ENCODE measurements around the gene TIMM23B. TPM values are rescaled to one million over a fixed set of nuclear protein-coding genes. Genes with fewer than 3 reads are reported as not detected.
"Not testable (repeated sequence)": the region's sequence is repeated elsewhere in the genome, so short reads cannot be mapped to it uniquely, and the experiment has no call there.

Gene TIMM23B
- total RNA-seq, 2 donors from 2014 or later = 12.4 to 29.9 TPM

- intact Hi-C loops (cut with DNase I); H3K27me3 ChIP-seq (replicated peaks; ENCODE audit: insufficient read depth); H3K9me3 ChIP-seq; H3K4me3 ChIP-seq; H3K36me3 ChIP-seq; H3K4me1 ChIP-seq (replicated peaks); H3K27ac ChIP-seq; DNase-seq (ENCODE audit: low spot score): not testable (repeated sequence)
- 69% methylated on average over 7 of the region's 7 CpGs for WGBS
Observed at GRCh38 chr10:49931959-49932728, 9.7 kb upstream of the TIMM23B start.

- H3K36me3 ChIP-seq; H3K4me1 ChIP-seq (replicated peaks); intact Hi-C loops (cut with DNase I); H3K9me3 ChIP-seq; H3K27me3 ChIP-seq (replicated peaks; ENCODE audit: insufficient read depth); DNase-seq (ENCODE audit: low spot score); H3K27ac ChIP-seq: not testable (repeated sequence)
- WGBS = under 1% methylated on average over 12 of the region's 12 CpGs
- peak overlapping the region; percentile 66 to 86 for H3K4me3 ChIP-seq
Observed at GRCh38 chr10:49942339-49942705, 469 bp downstream of the TIMM23B start.

- DNase-seq (ENCODE audit: low spot score); H3K9me3 ChIP-seq; H3K36me3 ChIP-seq; H3K4me3 ChIP-seq; H3K27ac ChIP-seq; intact Hi-C loops (cut with DNase I); H3K4me1 ChIP-seq (replicated peaks); H3K27me3 ChIP-seq (replicated peaks; ENCODE audit: insufficient read depth): not testable (repeated sequence)
- WGBS = 91% methylated on average over 2 of the region's 2 CpGs
Observed at GRCh38 chr10:49943607-49944006, 1.8 kb downstream of the TIMM23B start.

GRCh38 chr10:49948142-49948541, 6.3 kb downstream of the TIMM23B start:
- H3K36me3 ChIP-seq; DNase-seq (ENCODE audit: low spot score); intact Hi-C loops (cut with DNase I); H3K4me1 ChIP-seq (replicated peaks); H3K9me3 ChIP-seq; H3K4me3 ChIP-seq; H3K27ac ChIP-seq; H3K27me3 ChIP-seq (replicated peaks; ENCODE audit: insufficient read depth): not testable (repeated sequence)
- WGBS = 96% methylated on average over 1 of the region's 2 CpGs

GRCh38 chr10:49948737-49949136, 6.9 kb downstream of the TIMM23B start:
- H3K4me3 ChIP-seq; H3K9me3 ChIP-seq; H3K4me1 ChIP-seq (replicated peaks); intact Hi-C loops (cut with DNase I); H3K36me3 ChIP-seq; DNase-seq (ENCODE audit: low spot score); H3K27me3 ChIP-seq (replicated peaks; ENCODE audit: insufficient read depth); H3K27ac ChIP-seq: not testable (repeated sequence)
- 96% methylated on average over 2 of the region's 2 CpGs for WGBS

GRCh38 chr10:49952006-49952405, 10.2 kb downstream of the TIMM23B start:
- H3K4me3 ChIP-seq; H3K9me3 ChIP-seq; H3K27ac ChIP-seq; DNase-seq (ENCODE audit: low spot score); H3K4me1 ChIP-seq (replicated peaks); intact Hi-C loops (cut with DNase I); H3K27me3 ChIP-seq (replicated peaks; ENCODE audit: insufficient read depth); H3K36me3 ChIP-seq: not testable (repeated sequence)
- 60% methylated on average over 3 of the region's 3 CpGs for WGBS

- DNase-seq (ENCODE audit: low spot score); H3K4me1 ChIP-seq (replicated peaks); H3K9me3 ChIP-seq; intact Hi-C loops (cut with DNase I); H3K27ac ChIP-seq; H3K27me3 ChIP-seq (replicated peaks; ENCODE audit: insufficient read depth); H3K4me3 ChIP-seq; H3K36me3 ChIP-seq: not testable (repeated sequence)
- 72% methylated on average over 3 of the region's 3 CpGs for WGBS
Observed at GRCh38 chr10:49953122-49953521, 11.3 kb downstream of the TIMM23B start.

GRCh38 chr10:49970331-49970857, 28.5 kb downstream of the TIMM23B start:
- H3K4me1 ChIP-seq (replicated peaks); intact Hi-C loops (cut with DNase I); H3K9me3 ChIP-seq; DNase-seq (ENCODE audit: low spot score); H3K36me3 ChIP-seq; H3K4me3 ChIP-seq; H3K27ac ChIP-seq; H3K27me3 ChIP-seq (replicated peaks; ENCODE audit: insufficient read depth): not testable (repeated sequence)
- 98% methylated on average over 18 of the region's 37 CpGs for WGBS

GRCh38 chr10:49971466-49971865, 29.6 kb downstream of the TIMM23B start:
- H3K4me3 ChIP-seq; H3K27me3 ChIP-seq (replicated peaks; ENCODE audit: insufficient read depth); H3K27ac ChIP-seq; H3K9me3 ChIP-seq; intact Hi-C loops (cut with DNase I); H3K36me3 ChIP-seq; H3K4me1 ChIP-seq (replicated peaks); DNase-seq (ENCODE audit: low spot score): not testable (repeated sequence)
- 62% methylated on average over 2 of the region's 2 CpGs for WGBS

- H3K4me3 ChIP-seq; H3K27me3 ChIP-seq (replicated peaks; ENCODE audit: insufficient read depth); intact Hi-C loops (cut with DNase I); H3K4me1 ChIP-seq (replicated peaks); H3K36me3 ChIP-seq; H3K9me3 ChIP-seq; DNase-seq (ENCODE audit: low spot score); H3K27ac ChIP-seq: not testable (repeated sequence)
- 87% methylated on average over 3 of the region's 3 CpGs for WGBS
Observed at GRCh38 chr10:49972094-49972493, 30.2 kb downstream of the TIMM23B start.

- H3K36me3 ChIP-seq; H3K27me3 ChIP-seq (replicated peaks; ENCODE audit: insufficient read depth); DNase-seq (ENCODE audit: low spot score); H3K27ac ChIP-seq; H3K9me3 ChIP-seq; H3K4me1 ChIP-seq (replicated peaks); H3K4me3 ChIP-seq; intact Hi-C loops (cut with DNase I): not testable (repeated sequence)
- WGBS = 91% methylated on average over 3 of the region's 3 CpGs
Observed at GRCh38 chr10:49977756-49978155, 35.9 kb downstream of the TIMM23B start.

- DNase-seq (ENCODE audit: low spot score); intact Hi-C loops (cut with DNase I); H3K27me3 ChIP-seq (replicated peaks; ENCODE audit: insufficient read depth); H3K9me3 ChIP-seq; H3K36me3 ChIP-seq; H3K27ac ChIP-seq; H3K4me1 ChIP-seq (replicated peaks); H3K4me3 ChIP-seq: not testable (repeated sequence)
- 94% methylated on average over 3 of the region's 3 CpGs for WGBS
Observed at GRCh38 chr10:49987207-49987606, 45.4 kb downstream of the TIMM23B start.

- H3K27ac ChIP-seq; DNase-seq (ENCODE audit: low spot score); H3K36me3 ChIP-seq; H3K27me3 ChIP-seq (replicated peaks; ENCODE audit: insufficient read depth); H3K4me3 ChIP-seq; H3K9me3 ChIP-seq; H3K4me1 ChIP-seq (replicated peaks); intact Hi-C loops (cut with DNase I): not testable (repeated sequence)
- 93% methylated on average over 13 of the region's 18 CpGs for WGBS
Observed at GRCh38 chr10:49988376-49988775, 46.5 kb downstream of the TIMM23B start, which contains the start of gene AGAP6. Gene AGAP6 (plus strand): TSS chr10:49988406. CDS start chr10:49988716, 310 bp downstream.
